ENCODE data around the gene DRC7. TPM values are rescaled to one million over a fixed set of nuclear protein-coding genes. Genes with fewer than 3 reads are reported as not detected.

DRC7 gene
- total RNA-seq, 1 experiment from 2014 or later, result not detected

- TF ChIP-seq CTCF (IDR thresholded peaks at IDR 0.05), result no peak
- TF ChIP-seq, protein P1, sequence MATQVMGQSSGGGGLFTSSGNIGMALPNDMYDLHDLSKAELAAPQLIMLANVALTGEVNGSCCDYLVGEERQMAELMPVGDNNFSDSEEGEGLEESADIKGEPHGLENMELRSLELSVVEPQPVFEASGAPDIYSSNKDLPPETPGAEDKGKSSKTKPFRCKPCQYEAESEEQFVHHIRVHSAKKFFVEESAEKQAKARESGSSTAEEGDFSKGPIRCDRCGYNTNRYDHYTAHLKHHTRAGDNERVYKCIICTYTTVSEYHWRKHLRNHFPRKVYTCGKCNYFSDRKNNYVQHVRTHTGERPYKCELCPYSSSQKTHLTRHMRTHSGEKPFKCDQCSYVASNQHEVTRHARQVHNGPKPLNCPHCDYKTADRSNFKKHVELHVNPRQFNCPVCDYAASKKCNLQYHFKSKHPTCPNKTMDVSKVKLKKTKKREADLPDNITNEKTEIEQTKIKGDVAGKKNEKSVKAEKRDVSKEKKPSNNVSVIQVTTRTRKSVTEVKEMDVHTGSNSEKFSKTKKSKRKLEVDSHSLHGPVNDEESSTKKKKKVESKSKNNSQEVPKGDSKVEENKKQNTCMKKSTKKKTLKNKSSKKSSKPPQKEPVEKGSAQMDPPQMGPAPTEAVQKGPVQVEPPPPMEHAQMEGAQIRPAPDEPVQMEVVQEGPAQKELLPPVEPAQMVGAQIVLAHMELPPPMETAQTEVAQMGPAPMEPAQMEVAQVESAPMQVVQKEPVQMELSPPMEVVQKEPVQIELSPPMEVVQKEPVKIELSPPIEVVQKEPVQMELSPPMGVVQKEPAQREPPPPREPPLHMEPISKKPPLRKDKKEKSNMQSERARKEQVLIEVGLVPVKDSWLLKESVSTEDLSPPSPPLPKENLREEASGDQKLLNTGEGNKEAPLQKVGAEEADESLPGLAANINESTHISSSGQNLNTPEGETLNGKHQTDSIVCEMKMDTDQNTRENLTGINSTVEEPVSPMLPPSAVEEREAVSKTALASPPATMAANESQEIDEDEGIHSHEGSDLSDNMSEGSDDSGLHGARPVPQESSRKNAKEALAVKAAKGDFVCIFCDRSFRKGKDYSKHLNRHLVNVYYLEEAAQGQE (IDR thresholded peaks at IDR 0.05; ENCODE audit: insufficient read depth in 1 of 2, low read depth in 2 of 2, low read length in 1 of 2), result no peak
- TF ChIP-seq POLR2AphosphoS5 (IDR thresholded peaks at IDR 0.05; ENCODE audit: low read depth, low read length), result no peak
- no peak for TF ChIP-seq SIN3A (IDR thresholded peaks at IDR 0.05; ENCODE audit: borderline replicate concordance, insufficient read depth, low read depth, low read length)
- no peak for TF ChIP-seq TCF7L2 (IDR thresholded peaks at IDR 0.05; ENCODE audit: low read depth, low read length)
- no peaks in the 10 kb centered on the region for H3K36me3 ChIP-seq (ENCODE audit: control insufficient read depth, insufficient read depth, low read length)
- DNase-seq (ENCODE audit: low read depth, low spot score) (no peak), ATAC-seq (no peak)
- no peak overlapping the region for H3K27ac ChIP-seq (ENCODE audit: low read length)
- no peak overlapping the region for H3K4me3 ChIP-seq (ENCODE audit: low read depth in 2 of 2, low read length in 2 of 2)
- intact Hi-C loops (cut with micrococcal nuclease; ENCODE audit: unreplicated experiment), result no loop called here
- H3K4me1 ChIP-seq (ENCODE audit: control insufficient read depth, insufficient read depth, low read length), result no peaks in the 10 kb centered on the region
- in situ Hi-C loops (cut with HindIII; ENCODE audit: low pct_unique_long_range_greater_than_20kb, low sequenced_read_pairs), result no loop called here
- CTCF ChIA-PET, result interaction anchor here (1.1 kb wide), 1 partner anchor 31 kb away, joined by 3 read pairs; no protein-coding TSS in a partner anchor
- no peaks in the 10 kb centered on the region for H3K27me3 ChIP-seq (ENCODE audit: control insufficient read depth, insufficient read depth, low read length)
- no peaks in the 10 kb centered on the region for H3K9me3 ChIP-seq (ENCODE audit: control insufficient read depth, insufficient read depth, low read depth, low read length)
- POLR2A ChIA-PET, result no interaction called here
- no TSS peak for BruUV-seq (replicated peaks)
Observed at GRCh38 chr16:57665541-57665940, 29.1 kb upstream of the DRC7 start.

- Histone ChIP-seq H3K36me3 (ENCODE audit: control insufficient read depth, insufficient read depth, low read length) (no peaks in the 10 kb centered on the region), H3K9me3 (ENCODE audit: control insufficient read depth, insufficient read depth, low read depth, low read length) (no peaks in the 10 kb centered on the region), H3K4me1 (ENCODE audit: control insufficient read depth, insufficient read depth, low read length) (no peaks in the 10 kb centered on the region), H3K4me3 (ENCODE audit: low read depth in 2 of 2, low read length in 2 of 2) (no peak overlapping the region), H3K27ac (ENCODE audit: low read length) (no peak overlapping the region), H3K27me3 (ENCODE audit: control insufficient read depth, insufficient read depth, low read length) (no peaks in the 10 kb centered on the region)
- in situ Hi-C loops (cut with HindIII; ENCODE audit: low pct_unique_long_range_greater_than_20kb, low sequenced_read_pairs), result no loop called here
- no peak for ATAC-seq
- no TSS peak for BruUV-seq (replicated peaks)
- TF ChIP-seq SIN3A (IDR thresholded peaks at IDR 0.05; ENCODE audit: borderline replicate concordance, insufficient read depth, low read depth, low read length), result no peak
- TF ChIP-seq, protein P1 (IDR thresholded peaks at IDR 0.05; ENCODE audit: insufficient read depth in 1 of 2, low read depth in 2 of 2, low read length in 1 of 2), result no peak
- TF ChIP-seq TCF7L2 (IDR thresholded peaks at IDR 0.05; ENCODE audit: low read depth, low read length), result no peak
- no peak for TF ChIP-seq CTCF (IDR thresholded peaks at IDR 0.05)
- TF ChIP-seq POLR2AphosphoS5 (IDR thresholded peaks at IDR 0.05; ENCODE audit: low read depth, low read length), result no peak
- intact Hi-C loops (cut with micrococcal nuclease; ENCODE audit: unreplicated experiment), result no loop called here
- CTCF ChIA-PET, result interaction anchor here (1.1 kb wide), 1 partner anchor 32 kb away, joined by 3 read pairs; no protein-coding TSS in a partner anchor
- no peak for DNase-seq (ENCODE audit: low read depth, low spot score)
- POLR2A ChIA-PET, result no interaction called here
Observed at GRCh38 chr16:57666353-57667047, 28.1 kb upstream of the DRC7 start.
